Urinary bladder (tissue), 4 donors: ENCODE results near the gene CDC34. TPM values are rescaled to one million over a fixed set of nuclear protein-coding genes. Genes with fewer than 3 reads are reported as not detected.
A peak's percentile ranks its signal among the peaks of the same experiment; 100 is the strongest.

Source experiments
- DNase-seq: peaks from one replicate; pipeline ENCODE4 v3.0.0-alpha.2; 2015; ENCODE audit errors: extremely low spot score
- H3K27ac ChIP-seq: one replicate; pipeline ENCODE4 v1.5.1; 2013; ENCODE audit warnings: low read depth, mild to moderate bottlenecking, moderate library complexity
- H3K36me3 ChIP-seq: one replicate; pipeline ENCODE4 v1.6.1; 2013; ENCODE audit warnings: mild to moderate bottlenecking, moderate library complexity; ENCODE audit not compliant: insufficient read depth
- H3K4me1 ChIP-seq: one replicate; pipeline ENCODE4 v1.6.1; 2013; ENCODE audit warnings: mild to moderate bottlenecking, moderate library complexity; ENCODE audit not compliant: insufficient read depth
- H3K4me3 ChIP-seq: one replicate; pipeline ENCODE4 v1.5.1; 2013; ENCODE audit warnings: low read depth, low read length
- WGBS: extraction: QIAGEN DNeasy Blood & Tissue Kit; methylation state at CpG from one replicate; pipeline ENCODE4 v1.1.7; 2013; 5-methylcytosine and 5-hydroxymethylcytosine counted together
- polyA plus RNA-seq: library from polyadenylated mRNA; stranded (reverse); fragments of 200-250 nt; gene quantifications from one replicate; pipeline ENCODE4 v1.2.3, GENCODE V29; 2013
- total RNA-seq: library from RNA; depleted of rRNA; stranded (reverse); fragments of >200 nt; gene quantifications from one replicate; pipeline ENCODE4 v1.2.3, GENCODE V29; 2014
- donor health status: healthy with polysubstance abuse.
- donor health status: healthy.

The CDC34 gene
- total and polyA plus RNA-seq, 2 donors, result 30.4 to 89.8 TPM

- H3K36me3 ChIP-seq, result no peaks in the 10 kb centered on the region
- no peak for DNase-seq
- H3K4me3 ChIP-seq, result peak overlapping the region; percentile 12
- 30% methylated on average over 75 of the region's 75 CpGs for WGBS
- H3K27ac ChIP-seq, result no peak overlapping the region
- H3K4me1 ChIP-seq, result peaks cover 3% of the 10 kb centered on the region
Measured at GRCh38 chr19:591099-591958, 59.8 kb downstream of the CDC34 start.

Other genes with a start within 250 kb of the CDC34 start
- 7.8 TPM for gene PLPP2, start 240.4 kb upstream of the CDC34 start, total RNA-seq
- 17.5 TPM for gene PLPP2, start 240.4 kb upstream of the CDC34 start, polyA plus RNA-seq
- gene MIER2, start 187.0 kb upstream of the CDC34 start, total RNA-seq, result 16.0 TPM
- gene MIER2, start 187.0 kb upstream of the CDC34 start, polyA plus RNA-seq, result 30.4 TPM
- 0.42 TPM for gene C2CD4C, start 122.6 kb upstream of the CDC34 start, total RNA-seq
- 0.77 TPM for gene C2CD4C, start 122.6 kb upstream of the CDC34 start, polyA plus RNA-seq
- 10.8 TPM for gene SHC2, start 70.7 kb upstream of the CDC34 start, total RNA-seq
- gene SHC2, start 70.7 kb upstream of the CDC34 start, polyA plus RNA-seq, result 24.2 TPM
- 1.3 TPM for gene MADCAM1, start 35.3 kb upstream of the CDC34 start, total RNA-seq
- 0.34 TPM for gene MADCAM1, start 35.3 kb upstream of the CDC34 start, polyA plus RNA-seq
- gene TPGS1, start 24.3 kb upstream of the CDC34 start, total RNA-seq, result 9.3 TPM
- 30.3 TPM for gene TPGS1, start 24.3 kb upstream of the CDC34 start, polyA plus RNA-seq
- 0.63 TPM for gene GZMM, start 12.3 kb downstream of the CDC34 start, total RNA-seq
- 1.5 TPM for gene GZMM, start 12.3 kb downstream of the CDC34 start, polyA plus RNA-seq
- gene BSG, start 40.8 kb downstream of the CDC34 start, total RNA-seq, result 89.9 TPM
- 989 TPM for gene BSG, start 40.8 kb downstream of the CDC34 start, polyA plus RNA-seq
- 0.26 TPM for gene HCN2, start 58.1 kb downstream of the CDC34 start, total RNA-seq
- gene HCN2, start 58.1 kb downstream of the CDC34 start, polyA plus RNA-seq, result 0.43 TPM
- gene POLRMT, start 101.8 kb downstream of the CDC34 start, total RNA-seq, result 10.3 TPM
- 44.6 TPM for gene POLRMT, start 101.8 kb downstream of the CDC34 start, polyA plus RNA-seq
- gene FGF22, start 108.1 kb downstream of the CDC34 start, total RNA-seq, result not detected
- gene FGF22, start 108.1 kb downstream of the CDC34 start, polyA plus RNA-seq, result 1.6 TPM
- gene RNF126, start 131.5 kb downstream of the CDC34 start, total RNA-seq, result 8.6 TPM
- gene RNF126, start 131.5 kb downstream of the CDC34 start, polyA plus RNA-seq, result 41.8 TPM
- gene FSTL3, start 144.6 kb downstream of the CDC34 start, total RNA-seq, result 23.3 TPM
- gene FSTL3, start 144.6 kb downstream of the CDC34 start, polyA plus RNA-seq, result 86.9 TPM
- not detected for gene PRSS57, start 163.7 kb downstream of the CDC34 start, total RNA-seq
- gene PRSS57, start 163.7 kb downstream of the CDC34 start, polyA plus RNA-seq, result not detected
- gene PALM, start 177.2 kb downstream of the CDC34 start, total RNA-seq, result 23.6 TPM
- 69.3 TPM for gene PALM, start 177.2 kb downstream of the CDC34 start, polyA plus RNA-seq
- 1.4 TPM for gene MISP, start 219.4 kb downstream of the CDC34 start, total RNA-seq
- gene MISP, start 219.4 kb downstream of the CDC34 start, polyA plus RNA-seq, result 0.91 TPM